MG63 (cell line): ENCODE measurements around the gene MAS1L. TPM values are rescaled to one million over a fixed set of nuclear protein-coding genes. Genes with fewer than 3 reads are reported as not detected.

ENCODE experiments used
- DNase-seq: peaks from one replicate; pipeline ENCODE4 v3.0.0-alpha.2; 2020
- H3K27me3 ChIP-seq: fragments of 250-450 bp; sonication (Bioruptor Pico); 2 replicates; pipeline ENCODE4 v1.5.1; 2020; ENCODE audit warnings: mild to moderate bottlenecking, moderate library complexity
- H3K36me3 ChIP-seq: fragments of 250-450 bp; sonication (Bioruptor Pico); 2 replicates; pipeline ENCODE4 v1.5.1; 2020; ENCODE audit warnings: mild to moderate bottlenecking, moderate library complexity
- H3K4me3 ChIP-seq: fragments of 250-450 bp; sonication (Bioruptor Pico); 2 replicates; pipeline ENCODE4 v1.5.1; 2020; ENCODE audit warnings: mild to moderate bottlenecking, moderate library complexity
- H3K9me3 ChIP-seq: fragments of 250-450 bp; sonication (Bioruptor Pico); 2 replicates; pipeline ENCODE4 v1.5.1; 2020; ENCODE audit warnings: mild to moderate bottlenecking, moderate library complexity
- total RNA-seq: library from RNA; depleted of rRNA; stranded (reverse); fragments of >200 nt; shearing (Covaris generic); gene quantifications from 2 replicates; pipeline ENCODE4 v1.2.3, GENCODE V29; 2014; ENCODE audit warnings: low replicate concordance

MAS1L gene
- total RNA-seq, 1 experiment from 2014 or later: not detected

DNA sequence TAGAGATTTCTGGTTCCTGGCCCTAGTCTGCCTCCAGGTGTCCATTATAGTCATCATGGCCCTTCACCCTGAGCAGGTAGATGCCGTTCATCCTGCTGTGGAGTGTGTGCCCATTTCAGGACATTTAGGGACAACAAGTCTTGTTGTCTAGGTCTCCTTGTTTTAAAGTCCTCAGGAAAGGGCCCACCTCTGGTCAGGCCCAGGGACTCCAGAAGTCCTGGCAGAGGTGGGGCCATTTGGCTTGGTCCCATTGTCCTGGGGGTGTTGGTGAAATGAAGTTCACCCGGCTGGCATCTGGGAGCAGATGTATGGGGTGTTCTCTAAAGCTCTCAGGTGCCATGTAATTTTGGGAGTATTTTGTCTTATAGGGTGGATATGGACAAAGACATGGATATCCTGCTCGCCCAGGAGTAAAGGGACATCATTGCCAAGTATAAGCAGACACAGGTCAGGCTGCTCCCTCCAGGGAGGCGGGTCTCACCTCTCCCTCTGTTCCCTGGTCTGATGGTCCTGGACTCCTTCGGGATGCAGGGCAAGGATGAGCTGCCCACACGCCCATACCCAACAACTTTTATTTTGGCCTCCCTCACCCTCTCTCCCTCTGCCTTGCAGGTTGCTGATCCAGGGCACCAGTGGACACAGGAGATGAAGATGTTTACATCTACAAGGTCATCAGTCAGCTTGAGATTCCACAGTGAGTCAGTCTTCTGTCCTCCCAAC, 31.7 kb upstream of the MAS1L start:
- DNase-seq: no peak
- no peak overlapping the region for H3K4me3 ChIP-seq

GRCh38 chr6:29517728-29518440, 30.1 kb upstream of the MAS1L start:
- DNase-seq: no peak
- Histone ChIP-seq H3K27me3 (no peaks in the 10 kb centered on the region), H3K4me3 (no peak overlapping the region), H3K9me3 (no peaks in the 10 kb centered on the region), H3K36me3 (no peaks in the 10 kb centered on the region)

More for the DNA sequence above, 31.7 kb upstream of the MAS1L start:
- Histone ChIP-seq H3K9me3 (no peaks in the 10 kb centered on the region), H3K36me3 (no peaks in the 10 kb centered on the region), H3K27me3 (no peaks in the 10 kb centered on the region)

DNA sequence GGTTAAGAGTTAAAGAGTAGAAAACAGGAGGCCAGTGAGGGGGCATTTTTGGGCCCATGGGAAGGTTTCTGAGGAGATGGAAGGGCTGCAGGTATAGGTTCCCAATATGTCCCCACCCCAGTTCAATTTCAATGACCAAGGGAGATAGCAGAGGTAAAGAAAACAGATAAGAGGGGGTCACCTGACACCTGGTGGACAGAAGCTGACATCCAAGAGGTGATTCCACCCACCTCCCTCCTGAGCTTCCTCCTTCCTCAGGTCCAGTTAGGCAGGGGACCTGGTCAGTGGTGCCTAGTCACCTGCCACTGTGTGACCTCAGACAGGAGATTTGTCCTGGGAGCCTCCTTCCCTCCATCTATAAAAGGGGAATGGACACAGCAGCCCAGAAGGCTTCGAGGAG, 29.5 kb upstream of the MAS1L start:
- H3K4me3 ChIP-seq: no peak overlapping the region
- no peaks in the 10 kb centered on the region for H3K36me3 ChIP-seq
- no peaks in the 10 kb centered on the region for H3K9me3 ChIP-seq
- H3K27me3 ChIP-seq: no peaks in the 10 kb centered on the region
- DNase-seq: no peak

DNA sequence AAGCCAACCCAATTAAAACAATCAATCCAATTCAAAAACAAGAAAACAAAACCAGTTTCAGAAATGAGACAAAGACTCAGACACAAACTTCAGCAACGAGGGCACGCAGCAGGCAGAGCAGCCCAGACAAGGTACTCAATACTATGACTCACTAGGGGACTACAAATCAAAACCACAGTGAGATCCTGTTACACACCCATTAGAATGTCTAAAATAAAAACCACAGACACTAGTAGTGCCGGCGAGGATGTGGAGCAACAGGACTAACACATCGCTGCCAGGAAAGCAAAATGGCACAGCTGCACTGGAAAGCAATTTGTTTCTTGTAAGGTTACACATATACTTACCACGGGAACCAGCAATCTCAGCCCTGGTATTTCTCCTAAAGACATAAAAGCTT, 28.4 kb upstream of the MAS1L start:
- Histone ChIP-seq H3K9me3 (no peaks in the 10 kb centered on the region), H3K36me3 (no peaks in the 10 kb centered on the region), H3K4me3 (no peak overlapping the region), H3K27me3 (no peaks in the 10 kb centered on the region)
- DNase-seq: peak; percentile 29

GRCh38 chr6:29510746-29511300, 23.1 kb upstream of the MAS1L start:
- DNase-seq: no peak
- Histone ChIP-seq H3K4me3 (no peak overlapping the region), H3K9me3 (no peaks in the 10 kb centered on the region), H3K27me3 (no peaks in the 10 kb centered on the region), H3K36me3 (no peaks in the 10 kb centered on the region)

GRCh38 chr6:29510202-29510601, 22.4 kb upstream of the MAS1L start:
- no peaks in the 10 kb centered on the region for H3K9me3 ChIP-seq
- H3K4me3 ChIP-seq: no peak overlapping the region
- H3K36me3 ChIP-seq: no peaks in the 10 kb centered on the region
- no peaks in the 10 kb centered on the region for H3K27me3 ChIP-seq
- no peak for DNase-seq

- DNase-seq: no peak
Measured at GRCh38 chr6:29509711-29510110, 22.0 kb upstream of the MAS1L start.

DNA sequence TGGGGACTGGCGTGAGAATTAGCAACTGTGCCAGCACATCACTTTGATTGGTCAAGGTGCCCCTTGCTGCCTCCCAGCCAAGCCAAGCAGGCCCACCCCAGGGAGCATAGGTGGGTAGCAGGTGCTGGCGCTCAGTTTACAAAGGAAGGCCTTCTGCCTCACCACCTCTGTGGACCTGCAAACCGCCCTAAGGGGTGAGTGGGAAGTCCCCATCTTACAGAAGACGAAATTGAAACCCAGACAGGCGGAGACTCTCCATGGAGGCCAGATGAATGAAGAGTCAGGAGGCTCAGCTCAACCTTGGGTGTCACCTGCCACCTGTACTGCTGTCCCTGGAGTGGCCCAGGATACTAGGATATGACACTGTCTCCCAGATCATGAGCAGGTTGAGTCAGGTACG, 21.5 kb upstream of the MAS1L start:
- H3K9me3 ChIP-seq: no peaks in the 10 kb centered on the region
- H3K4me3 ChIP-seq: no peak overlapping the region
- no peak for DNase-seq
- no peaks in the 10 kb centered on the region for H3K27me3 ChIP-seq
- no peaks in the 10 kb centered on the region for H3K36me3 ChIP-seq

More at GRCh38 chr6:29509711-29510110, 22.0 kb upstream of the MAS1L start:
- H3K36me3 ChIP-seq: no peaks in the 10 kb centered on the region
- no peaks in the 10 kb centered on the region for H3K27me3 ChIP-seq
- no peaks in the 10 kb centered on the region for H3K9me3 ChIP-seq
- H3K4me3 ChIP-seq: no peak overlapping the region

- no peaks in the 10 kb centered on the region for H3K9me3 ChIP-seq
- DNase-seq: no peak
- no peaks in the 10 kb centered on the region for H3K27me3 ChIP-seq
- H3K4me3 ChIP-seq: no peak overlapping the region
- H3K36me3 ChIP-seq: no peaks in the 10 kb centered on the region
Measured at GRCh38 chr6:29507319-29507718, 19.6 kb upstream of the MAS1L start.

DNA sequence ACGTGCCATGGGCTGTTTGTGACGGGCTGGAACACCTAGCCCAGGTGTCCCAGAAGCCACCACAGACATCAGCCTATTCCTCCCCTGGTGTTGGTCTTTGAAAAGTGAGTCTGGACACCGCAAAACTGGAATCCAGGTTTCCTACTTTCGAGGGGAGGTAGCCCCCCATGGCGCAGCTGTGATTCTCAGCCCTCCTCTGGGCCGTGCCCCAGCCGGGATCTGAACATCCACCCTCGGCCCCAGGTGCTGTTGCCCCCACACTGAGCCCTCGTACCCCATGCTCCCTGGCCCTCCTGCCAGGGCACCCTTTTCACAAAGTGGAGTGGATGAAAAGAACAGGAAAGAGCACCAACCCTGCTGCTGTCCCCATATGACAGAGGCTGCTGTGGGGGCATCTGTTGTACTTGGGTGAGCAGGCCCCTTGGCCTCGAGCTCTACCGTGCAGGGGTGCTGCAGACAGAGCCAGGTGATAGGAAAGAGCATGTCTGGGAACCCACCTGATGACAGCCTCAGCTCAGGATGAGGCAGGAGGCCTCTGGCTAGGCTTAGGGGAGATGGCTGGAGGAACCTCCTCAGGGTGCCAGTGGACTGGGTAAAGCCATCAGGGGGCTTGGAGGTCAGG, 18.8 kb upstream of the MAS1L start:
- no peak for DNase-seq
- Histone ChIP-seq H3K36me3 (no peaks in the 10 kb centered on the region), H3K27me3 (no peaks in the 10 kb centered on the region), H3K9me3 (no peaks in the 10 kb centered on the region), H3K4me3 (no peak overlapping the region)

GRCh38 chr6:29505808-29506207, 18.1 kb upstream of the MAS1L start:
- no peak overlapping the region for H3K4me3 ChIP-seq
- H3K27me3 ChIP-seq: no peaks in the 10 kb centered on the region
- no peaks in the 10 kb centered on the region for H3K36me3 ChIP-seq
- no peak for DNase-seq
- H3K9me3 ChIP-seq: no peaks in the 10 kb centered on the region

DNA sequence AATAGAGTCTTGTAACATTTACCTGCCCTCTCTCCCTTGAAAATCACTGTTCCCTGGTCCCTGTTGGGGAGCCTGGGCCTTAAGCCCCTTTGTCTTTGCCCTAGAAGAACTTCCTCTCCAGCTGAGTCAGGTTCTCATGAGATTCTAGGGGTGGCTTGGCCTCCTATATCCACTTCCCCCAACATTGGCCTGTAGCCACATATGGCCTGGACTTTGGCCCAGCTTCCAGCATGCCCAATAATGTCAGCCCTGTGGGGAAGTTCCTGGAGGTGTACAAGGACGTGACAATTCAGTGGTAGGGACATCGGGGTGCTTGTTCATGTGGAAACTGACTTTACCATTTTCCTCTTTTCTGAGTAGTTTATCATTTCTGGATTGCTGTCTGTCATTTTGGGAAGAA, 17.2 kb upstream of the MAS1L start:
- Histone ChIP-seq H3K4me3 (no peak overlapping the region), H3K27me3 (no peaks in the 10 kb centered on the region), H3K9me3 (no peaks in the 10 kb centered on the region), H3K36me3 (no peaks in the 10 kb centered on the region)
- no peak for DNase-seq

- no peaks in the 10 kb centered on the region for H3K36me3 ChIP-seq
- no peaks in the 10 kb centered on the region for H3K9me3 ChIP-seq
- H3K27me3 ChIP-seq: no peaks in the 10 kb centered on the region
- H3K4me3 ChIP-seq: no peak overlapping the region
- DNase-seq: no peak
Measured at GRCh38 chr6:29502597-29502996, 14.8 kb upstream of the MAS1L start.

GRCh38 chr6:29502181-29502580, 14.4 kb upstream of the MAS1L start:
- Histone ChIP-seq H3K9me3 (no peaks in the 10 kb centered on the region), H3K4me3 (no peak overlapping the region), H3K36me3 (no peaks in the 10 kb centered on the region), H3K27me3 (no peaks in the 10 kb centered on the region)
- no peak for DNase-seq

DNA sequence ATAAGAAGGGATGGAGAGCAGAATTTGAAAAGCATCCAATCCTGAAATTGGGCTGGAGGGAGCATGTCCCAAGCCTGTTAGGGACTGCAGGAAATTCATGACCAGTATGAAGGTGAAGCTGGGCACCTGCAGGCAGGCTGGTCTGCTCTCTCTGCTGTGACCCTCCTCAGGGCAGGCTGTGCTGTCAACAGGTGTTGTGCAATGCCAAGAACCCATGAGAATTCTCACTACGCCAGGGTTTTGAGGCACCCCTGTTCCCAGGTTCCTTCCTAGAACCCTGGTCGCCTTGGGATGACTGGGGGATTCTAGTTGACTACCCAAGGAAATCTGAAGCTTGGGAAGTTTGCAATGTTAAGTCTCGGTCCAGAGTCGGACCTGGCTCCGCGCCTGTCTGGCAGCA, 13.3 kb upstream of the MAS1L start:
- H3K4me3 ChIP-seq: no peak overlapping the region
- DNase-seq: no peak
- no peaks in the 10 kb centered on the region for H3K9me3 ChIP-seq
- H3K36me3 ChIP-seq: no peaks in the 10 kb centered on the region
- no peaks in the 10 kb centered on the region for H3K27me3 ChIP-seq

GRCh38 chr6:29500594-29500993, 12.8 kb upstream of the MAS1L start:
- H3K9me3 ChIP-seq: no peaks in the 10 kb centered on the region
- H3K4me3 ChIP-seq: no peak overlapping the region
- H3K27me3 ChIP-seq: no peaks in the 10 kb centered on the region
- no peak for DNase-seq
- H3K36me3 ChIP-seq: no peaks in the 10 kb centered on the region

- Histone ChIP-seq H3K27me3 (no peaks in the 10 kb centered on the region), H3K36me3 (no peaks in the 10 kb centered on the region), H3K9me3 (no peaks in the 10 kb centered on the region), H3K4me3 (no peak overlapping the region)
- DNase-seq: no peak
Measured at GRCh38 chr6:29499704-29500103, 11.9 kb upstream of the MAS1L start.
